ENCODE measurements around the gene SORCS2.

- TF ChIP-seq, protein P1, sequence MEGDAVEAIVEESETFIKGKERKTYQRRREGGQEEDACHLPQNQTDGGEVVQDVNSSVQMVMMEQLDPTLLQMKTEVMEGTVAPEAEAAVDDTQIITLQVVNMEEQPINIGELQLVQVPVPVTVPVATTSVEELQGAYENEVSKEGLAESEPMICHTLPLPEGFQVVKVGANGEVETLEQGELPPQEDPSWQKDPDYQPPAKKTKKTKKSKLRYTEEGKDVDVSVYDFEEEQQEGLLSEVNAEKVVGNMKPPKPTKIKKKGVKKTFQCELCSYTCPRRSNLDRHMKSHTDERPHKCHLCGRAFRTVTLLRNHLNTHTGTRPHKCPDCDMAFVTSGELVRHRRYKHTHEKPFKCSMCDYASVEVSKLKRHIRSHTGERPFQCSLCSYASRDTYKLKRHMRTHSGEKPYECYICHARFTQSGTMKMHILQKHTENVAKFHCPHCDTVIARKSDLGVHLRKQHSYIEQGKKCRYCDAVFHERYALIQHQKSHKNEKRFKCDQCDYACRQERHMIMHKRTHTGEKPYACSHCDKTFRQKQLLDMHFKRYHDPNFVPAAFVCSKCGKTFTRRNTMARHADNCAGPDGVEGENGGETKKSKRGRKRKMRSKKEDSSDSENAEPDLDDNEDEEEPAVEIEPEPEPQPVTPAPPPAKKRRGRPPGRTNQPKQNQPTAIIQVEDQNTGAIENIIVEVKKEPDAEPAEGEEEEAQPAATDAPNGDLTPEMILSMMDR (IDR thresholded peaks at IDR 0.05): no peak
- TF ChIP-seq POLR2A (IDR thresholded peaks at IDR 0.05): no peak
Observed at GRCh38 chr4:7590189-7590588, 397.9 kb downstream of the SORCS2 start.

Measured in Peyer's patch (tissue), 4 donors.